IPS DF 4.7 (cell line): ENCODE data around the gene DMD.

Experiments
- DNase-seq: peaks from one replicate; pipeline ENCODE4 v3.0.0-alpha.2; 2013; ENCODE audit warnings: low spot score; ENCODE audit errors: extremely low read depth

Gene DMD

GRCh38 chrX:32281853-32282252 is 929.5 kb downstream of the DMD start:
- no peak for DNase-seq

- no peak for DNase-seq
These were observed 930.4 kb downstream of the DMD start for GRCh38 chrX:32280921-32281320.

- DNase-seq, result no peak
These were observed 930.9 kb downstream of the DMD start for GRCh38 chrX:32280489-32280888.

GRCh38 chrX:32276153-32276552 is 935.2 kb downstream of the DMD start:
- DNase-seq, result no peak

GRCh38 chrX:32269866-32270265 is 941.5 kb downstream of the DMD start:
- no peak for DNase-seq

GRCh38 chrX:32268207-32268606 is 943.1 kb downstream of the DMD start:
- no peak for DNase-seq

- DNase-seq, result no peak
These were observed 943.6 kb downstream of the DMD start for GRCh38 chrX:32267796-32268195.

- peak; percentile 2 for DNase-seq
These were observed 964.7 kb downstream of the DMD start for GRCh38 chrX:32246675-32247074.

- DNase-seq, result no peak
These were observed 1015.7 kb downstream of the DMD start for GRCh38 chrX:32195611-32196010.

GRCh38 chrX:32191316-32191715 is 1020.0 kb downstream of the DMD start:
- no peak for DNase-seq

GRCh38 chrX:32185160-32185559 is 1026.2 kb downstream of the DMD start:
- no peak for DNase-seq

- DNase-seq, result no peak
These were observed 1028.3 kb downstream of the DMD start for GRCh38 chrX:32183066-32183465.

GRCh38 chrX:32176510-32176909 is 1034.8 kb downstream of the DMD start:
- no peak for DNase-seq

GRCh38 chrX:32170481-32170880 is 1040.9 kb downstream of the DMD start:
- no peak for DNase-seq

GRCh38 chrX:32155044-32155638 is 1056.2 kb downstream of the DMD start:
- no peak for DNase-seq

GRCh38 chrX:32153585-32153984 is 1057.8 kb downstream of the DMD start:
- no peak for DNase-seq

GRCh38 chrX:32150141-32150540 is 1061.2 kb downstream of the DMD start:
- no peak for DNase-seq

GRCh38 chrX:32141841-32142240 is 1069.5 kb downstream of the DMD start:
- no peak for DNase-seq

GRCh38 chrX:32139476-32139875 is 1071.9 kb downstream of the DMD start:
- DNase-seq, result no peak

GRCh38 chrX:32137525-32137924 is 1073.8 kb downstream of the DMD start:
- no peak for DNase-seq

GRCh38 chrX:32126997-32127396 is 1084.4 kb downstream of the DMD start:
- no peak for DNase-seq

- no peak for DNase-seq
These were observed 1092.5 kb downstream of the DMD start for GRCh38 chrX:32118832-32119231.

GRCh38 chrX:32116047-32116446 is 1095.3 kb downstream of the DMD start:
- DNase-seq, result no peak

- DNase-seq, result no peak
These were observed 1123.7 kb downstream of the DMD start for GRCh38 chrX:32087663-32088062.
